Measurements from ENCODE around the gene HNRNPUL1. TPM values are rescaled to one million over a fixed set of nuclear protein-coding genes. Genes with fewer than 3 reads are reported as not detected.

The HNRNPUL1 gene
- total and polyA plus RNA-seq, 2 donors = 67.9 to 98.7 TPM

- Histone ChIP-seq H3K9me3 (ENCODE audit: control insufficient read depth in 2 of 2, insufficient read depth in 1 of 2, low read length in 1 of 2) (no peaks in the 10 kb centered on the region), H3K27ac (ENCODE audit: low read depth in 1 of 2, low read length in 1 of 2) (peak overlapping the region; percentile 32 to 54), H3K27me3 (ENCODE audit: control insufficient read depth in 2 of 2, insufficient read depth in 1 of 2, low read length in 1 of 2) (peaks cover 0 to 4% of the 10 kb centered on the region in 2 donors), H3K36me3 (ENCODE audit: control insufficient read depth in 2 of 2, insufficient read depth in 2 of 2, low read length in 1 of 2) (peaks cover 17 to 19% of the 10 kb centered on the region in 2 donors), H3K4me1 (ENCODE audit: control insufficient read depth in 2 of 2, insufficient read depth in 2 of 2, low read length in 2 of 2) (peaks cover 14 to 48% of the 10 kb centered on the region in 2 donors), H3K4me3 (ENCODE audit: low read length in 2 of 2) (peak overlapping the region; percentile 77 to 90)
- 4% methylated on average over 22 of the region's 22 CpGs for WGBS
- DNase-seq (ENCODE audit: low read depth in 6 of 9, low spot score in 9 of 9) = no peak
Measured at GRCh38 chr19:41350735-41351338, 86.7 kb downstream of the HNRNPUL1 start.

GRCh38 chr19:41351339-41352245 is 87.4 kb downstream of the HNRNPUL1 start:
- Histone ChIP-seq H3K4me1 (ENCODE audit: control insufficient read depth in 2 of 2, insufficient read depth in 2 of 2, low read length in 2 of 2) (peaks cover 14 to 48% of the 10 kb centered on the region in 2 donors), H3K27ac (ENCODE audit: low read depth in 1 of 2, low read length in 1 of 2) (peak overlapping the region; percentile 41 to 56), H3K36me3 (ENCODE audit: control insufficient read depth in 2 of 2, insufficient read depth in 2 of 2, low read length in 1 of 2) (peaks cover 10 to 17% of the 10 kb centered on the region in 2 donors), H3K9me3 (ENCODE audit: control insufficient read depth in 2 of 2, insufficient read depth in 1 of 2, low read length in 1 of 2) (no peaks in the 10 kb centered on the region), H3K4me3 (ENCODE audit: low read length in 2 of 2) (peak overlapping the region; percentile 77 to 90), H3K27me3 (ENCODE audit: control insufficient read depth in 2 of 2, insufficient read depth in 1 of 2, low read length in 1 of 2) (peaks cover 0 to 4% of the 10 kb centered on the region in 2 donors)
- under 1% methylated on average over 58 of the region's 58 CpGs for WGBS
- peak in 3 of 9 donors; percentile 56 to 81 (median 63) for DNase-seq (ENCODE audit: low read depth in 6 of 9, low spot score in 9 of 9)

- H3K27me3 ChIP-seq (ENCODE audit: control insufficient read depth in 2 of 2, insufficient read depth in 1 of 2, low read length in 1 of 2) = peaks cover 0 to 4% of the 10 kb centered on the region in 2 donors
- under 1% methylated on average over 12 of the region's 12 CpGs for WGBS
- DNase-seq (ENCODE audit: low read depth in 6 of 9, low spot score in 9 of 9) = no peak
Measured at GRCh38 chr19:41352279-41352608, 88.1 kb downstream of the HNRNPUL1 start.

GRCh38 chr19:41352609-41353465 is 88.7 kb downstream of the HNRNPUL1 start:
- no peaks in the 10 kb centered on the region for H3K9me3 ChIP-seq (ENCODE audit: control insufficient read depth in 2 of 2, insufficient read depth in 1 of 2, low read length in 1 of 2)
- peak overlapping the region; percentile 82 to 89 for H3K27ac ChIP-seq (ENCODE audit: low read depth in 1 of 2, low read length in 1 of 2)
- H3K27me3 ChIP-seq (ENCODE audit: control insufficient read depth in 2 of 2, insufficient read depth in 1 of 2, low read length in 1 of 2) = peaks cover 0 to 4% of the 10 kb centered on the region in 2 donors
- H3K4me3 ChIP-seq (ENCODE audit: low read length in 2 of 2) = peak overlapping the region; percentile 77 to 90
- peak in 4 of 9 donors; percentile 50 to 82 (median 66) for DNase-seq (ENCODE audit: low read depth in 6 of 9, low spot score in 9 of 9)
- peaks cover 18 to 60% of the 10 kb centered on the region in 2 donors for H3K4me1 ChIP-seq (ENCODE audit: control insufficient read depth in 2 of 2, insufficient read depth in 2 of 2, low read length in 2 of 2)
- WGBS = under 1% methylated on average over 71 of the region's 71 CpGs
- H3K36me3 ChIP-seq (ENCODE audit: control insufficient read depth in 2 of 2, insufficient read depth in 2 of 2, low read length in 1 of 2) = peaks cover 4 to 10% of the 10 kb centered on the region in 2 donors

More at GRCh38 chr19:41352279-41352608, 88.1 kb downstream of the HNRNPUL1 start:
- Histone ChIP-seq H3K36me3 (ENCODE audit: control insufficient read depth in 2 of 2, insufficient read depth in 2 of 2, low read length in 1 of 2) (peaks cover 6 to 14% of the 10 kb centered on the region in 2 donors), H3K4me3 (ENCODE audit: low read length in 2 of 2) (peak overlapping the region; percentile 77 to 90), H3K27ac (ENCODE audit: low read depth in 1 of 2, low read length in 1 of 2) (peak overlapping the region; percentile 17 to 56), H3K9me3 (ENCODE audit: control insufficient read depth in 2 of 2, insufficient read depth in 1 of 2, low read length in 1 of 2) (no peaks in the 10 kb centered on the region), H3K4me1 (ENCODE audit: control insufficient read depth in 2 of 2, insufficient read depth in 2 of 2, low read length in 2 of 2) (peaks cover 17 to 54% of the 10 kb centered on the region in 2 donors)

GRCh38 chr19:41353466-41354342 is 89.5 kb downstream of the HNRNPUL1 start, which contains the start of gene TGFB1:
Gene TGFB1, minus strand, starts transcription at chr19:41353922. Its CDS starts 878 bp downstream, at chr19:41353044.
- under 1% methylated on average over 78 of the region's 78 CpGs for WGBS
- H3K27ac ChIP-seq (ENCODE audit: low read depth in 1 of 2, low read length in 1 of 2) = peak within 1 kb of the TSS; percentile 82 to 89
- H3K4me3 ChIP-seq (ENCODE audit: low read length in 2 of 2) = peak within 1 kb of the TSS; percentile 77 to 90
- no peaks in the 10 kb centered on the region for H3K9me3 ChIP-seq (ENCODE audit: control insufficient read depth in 2 of 2, insufficient read depth in 1 of 2, low read length in 1 of 2)
- peaks cover 0 to 6% of the 10 kb centered on the region in 2 donors for H3K36me3 ChIP-seq (ENCODE audit: control insufficient read depth in 2 of 2, insufficient read depth in 2 of 2, low read length in 1 of 2)
- peaks cover 0 to 4% of the 10 kb centered on the region in 2 donors for H3K27me3 ChIP-seq (ENCODE audit: control insufficient read depth in 2 of 2, insufficient read depth in 1 of 2, low read length in 1 of 2)
- peak in 8 of 9 donors; percentile 63 to 95 (median 87) for DNase-seq (ENCODE audit: low read depth in 6 of 9, low spot score in 9 of 9)
- H3K4me1 ChIP-seq (ENCODE audit: control insufficient read depth in 2 of 2, insufficient read depth in 2 of 2, low read length in 2 of 2) = peaks cover 18 to 61% of the 10 kb centered on the region in 2 donors

- Histone ChIP-seq H3K36me3 (ENCODE audit: control insufficient read depth in 2 of 2, insufficient read depth in 2 of 2, low read length in 1 of 2) (peaks cover 0 to 6% of the 10 kb centered on the region in 2 donors), H3K4me3 (ENCODE audit: low read length in 2 of 2) (peak overlapping the region; percentile 31 to 90), H3K27ac (ENCODE audit: low read depth in 1 of 2, low read length in 1 of 2) (peak overlapping the region; percentile 18 to 34), H3K27me3 (ENCODE audit: control insufficient read depth in 2 of 2, insufficient read depth in 1 of 2, low read length in 1 of 2) (peaks cover 0 to 4% of the 10 kb centered on the region in 2 donors), H3K9me3 (ENCODE audit: control insufficient read depth in 2 of 2, insufficient read depth in 1 of 2, low read length in 1 of 2) (no peaks in the 10 kb centered on the region), H3K4me1 (ENCODE audit: control insufficient read depth in 2 of 2, insufficient read depth in 2 of 2, low read length in 2 of 2) (peaks cover 11 to 54% of the 10 kb centered on the region in 2 donors)
- no peak for DNase-seq (ENCODE audit: low read depth in 6 of 9, low spot score in 9 of 9)
- 93% methylated on average over 23 of the region's 23 CpGs for WGBS
Measured at GRCh38 chr19:41354343-41354953, 90.3 kb downstream of the HNRNPUL1 start.

GRCh38 chr19:41355035-41355434 is 90.9 kb downstream of the HNRNPUL1 start:
- DNase-seq (ENCODE audit: low read depth in 6 of 9, low spot score in 9 of 9) = no peak
- peaks cover 11 to 48% of the 10 kb centered on the region in 2 donors for H3K4me1 ChIP-seq (ENCODE audit: control insufficient read depth in 2 of 2, insufficient read depth in 2 of 2, low read length in 2 of 2)
- WGBS = 97% methylated on average over 1 of the region's 1 CpG
- peaks cover 0 to 4% of the 10 kb centered on the region in 2 donors for H3K27me3 ChIP-seq (ENCODE audit: control insufficient read depth in 2 of 2, insufficient read depth in 1 of 2, low read length in 1 of 2)
- H3K9me3 ChIP-seq (ENCODE audit: control insufficient read depth in 2 of 2, insufficient read depth in 1 of 2, low read length in 1 of 2) = no peaks in the 10 kb centered on the region
- H3K27ac ChIP-seq (ENCODE audit: low read depth in 1 of 2, low read length in 1 of 2) = no peak overlapping the region
- H3K4me3 ChIP-seq (ENCODE audit: low read length in 2 of 2) = no peak overlapping the region
- H3K36me3 ChIP-seq (ENCODE audit: control insufficient read depth in 2 of 2, insufficient read depth in 2 of 2, low read length in 1 of 2) = peaks cover 0 to 6% of the 10 kb centered on the region in 2 donors

All from thymus (tissue), 11 donors.